Measurements from ENCODE around the gene GRHPR.

Gene GRHPR

GRCh38 chr9:37486256-37486615, 63.7 kb downstream of the GRHPR start:
- DNase-seq = no peak
